ENCODE results near the gene LYPD6B.

The LYPD6B gene

GRCh38 chr2:149155196-149155969 is 116.9 kb downstream of the LYPD6B start:
- DNase-seq, result no peak
- Mint-ChIP-seq H3K4me1 (peaks cover 66% of the 10 kb centered on the region), H3K9me3 (peaks cover 8% of the 10 kb centered on the region), H3K36me3 (ENCODE audit: low read depth) (peaks cover 5% of the 10 kb centered on the region), H3K27ac (peak overlapping the region; percentile 40), H3K4me3 (no peak overlapping the region), H3K27me3 (ENCODE audit: low read depth, poor library complexity) (no peaks in the 10 kb centered on the region)
- TF ChIP-seq, protein P1, sequence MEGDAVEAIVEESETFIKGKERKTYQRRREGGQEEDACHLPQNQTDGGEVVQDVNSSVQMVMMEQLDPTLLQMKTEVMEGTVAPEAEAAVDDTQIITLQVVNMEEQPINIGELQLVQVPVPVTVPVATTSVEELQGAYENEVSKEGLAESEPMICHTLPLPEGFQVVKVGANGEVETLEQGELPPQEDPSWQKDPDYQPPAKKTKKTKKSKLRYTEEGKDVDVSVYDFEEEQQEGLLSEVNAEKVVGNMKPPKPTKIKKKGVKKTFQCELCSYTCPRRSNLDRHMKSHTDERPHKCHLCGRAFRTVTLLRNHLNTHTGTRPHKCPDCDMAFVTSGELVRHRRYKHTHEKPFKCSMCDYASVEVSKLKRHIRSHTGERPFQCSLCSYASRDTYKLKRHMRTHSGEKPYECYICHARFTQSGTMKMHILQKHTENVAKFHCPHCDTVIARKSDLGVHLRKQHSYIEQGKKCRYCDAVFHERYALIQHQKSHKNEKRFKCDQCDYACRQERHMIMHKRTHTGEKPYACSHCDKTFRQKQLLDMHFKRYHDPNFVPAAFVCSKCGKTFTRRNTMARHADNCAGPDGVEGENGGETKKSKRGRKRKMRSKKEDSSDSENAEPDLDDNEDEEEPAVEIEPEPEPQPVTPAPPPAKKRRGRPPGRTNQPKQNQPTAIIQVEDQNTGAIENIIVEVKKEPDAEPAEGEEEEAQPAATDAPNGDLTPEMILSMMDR (IDR thresholded peaks at IDR 0.05), result no peak

- Mint-ChIP-seq H3K27me3 (ENCODE audit: low read depth, poor library complexity) (no peaks in the 10 kb centered on the region), H3K27ac (peak overlapping the region; percentile 40), H3K36me3 (ENCODE audit: low read depth) (no peaks in the 10 kb centered on the region), H3K4me1 (peaks cover 68% of the 10 kb centered on the region), H3K4me3 (no peak overlapping the region), H3K9me3 (peaks cover 2% of the 10 kb centered on the region)
- TF ChIP-seq, protein P1 (IDR thresholded peaks at IDR 0.05), result no peak
- no peak for DNase-seq
Observed at GRCh38 chr2:149155988-149156387, 117.5 kb downstream of the LYPD6B start.

DNA sequence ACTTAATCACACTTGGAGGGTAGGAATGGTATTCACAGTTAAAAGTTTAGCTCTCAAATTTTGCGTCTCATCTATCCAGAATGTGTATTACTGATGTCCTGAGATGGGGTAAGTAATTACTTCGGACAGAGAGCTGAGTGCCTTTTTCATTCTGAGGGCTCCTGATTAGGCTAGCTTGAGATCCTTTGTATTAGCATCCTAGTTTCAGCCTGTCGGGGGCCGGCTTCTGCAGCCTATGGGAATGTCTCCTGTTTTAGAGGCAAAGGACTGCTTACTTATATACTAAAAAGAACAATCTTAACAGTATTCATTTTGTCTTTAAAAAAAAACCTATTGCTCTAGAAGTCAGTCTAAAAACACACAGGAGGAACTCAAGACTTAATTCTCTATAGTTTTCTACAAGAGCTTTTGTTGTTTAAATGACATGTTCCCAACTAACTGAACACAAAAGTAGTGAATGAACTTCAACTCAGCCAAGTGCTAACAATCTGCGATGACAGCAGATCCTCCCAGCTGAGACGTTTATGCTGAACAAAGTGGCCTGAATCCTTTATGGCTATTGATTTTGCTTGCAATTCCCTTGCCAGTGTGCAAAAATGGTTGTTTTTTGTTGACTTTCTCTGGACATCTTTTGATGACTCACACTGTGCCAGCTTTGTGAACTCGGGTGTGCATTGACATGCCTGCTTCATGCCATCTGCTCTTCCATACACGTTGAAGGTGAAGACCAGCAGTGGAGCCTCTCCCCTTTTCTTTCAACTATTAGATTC is 118.7 kb downstream of the LYPD6B start:
- no peak for DNase-seq
- TF ChIP-seq, protein P1 (IDR thresholded peaks at IDR 0.05), result no peak
- peak overlapping the region; percentile 55 for H3K27ac Mint-ChIP-seq
- H3K4me3 Mint-ChIP-seq, result no peak overlapping the region
- no peaks in the 10 kb centered on the region for H3K27me3 Mint-ChIP-seq (ENCODE audit: low read depth, poor library complexity)
- H3K4me1 Mint-ChIP-seq, result peaks cover 77% of the 10 kb centered on the region
- H3K9me3 Mint-ChIP-seq, result no peaks in the 10 kb centered on the region
- no peaks in the 10 kb centered on the region for H3K36me3 Mint-ChIP-seq (ENCODE audit: low read depth)

- Mint-ChIP-seq H3K27ac (no peak overlapping the region), H3K4me1 (peaks cover 94% of the 10 kb centered on the region), H3K4me3 (no peak overlapping the region), H3K9me3 (no peaks in the 10 kb centered on the region), H3K36me3 (ENCODE audit: low read depth) (no peaks in the 10 kb centered on the region), H3K27me3 (ENCODE audit: low read depth, poor library complexity) (no peaks in the 10 kb centered on the region)
- TF ChIP-seq, protein P1 (IDR thresholded peaks at IDR 0.05), result no peak
- no peak for DNase-seq
Observed at GRCh38 chr2:149158957-149159356, 120.5 kb downstream of the LYPD6B start.

DNA sequence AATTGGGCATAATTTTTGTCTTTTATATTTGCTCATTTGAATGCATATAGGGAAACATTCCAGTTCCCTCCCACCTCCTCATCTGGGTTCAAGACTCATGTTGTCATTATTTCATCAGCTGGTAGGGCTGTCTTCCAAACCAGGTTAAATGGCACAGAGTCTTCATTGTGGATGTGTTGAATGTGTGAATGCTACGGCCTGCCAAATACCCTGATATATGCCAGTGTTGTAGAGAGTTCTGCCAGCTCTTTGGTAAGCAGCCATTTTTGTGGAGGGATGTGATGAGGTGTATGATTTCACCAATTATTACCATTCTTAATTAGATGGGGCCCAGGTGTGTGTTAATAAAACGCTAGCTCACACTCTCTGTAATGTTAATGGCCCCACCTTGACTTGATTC is 121.7 kb downstream of the LYPD6B start:
- no peaks in the 10 kb centered on the region for H3K27me3 Mint-ChIP-seq (ENCODE audit: low read depth, poor library complexity)
- no peaks in the 10 kb centered on the region for H3K9me3 Mint-ChIP-seq
- no peak overlapping the region for H3K4me3 Mint-ChIP-seq
- no peak for DNase-seq
- peak overlapping the region; percentile 77 for H3K27ac Mint-ChIP-seq
- H3K36me3 Mint-ChIP-seq (ENCODE audit: low read depth), result no peaks in the 10 kb centered on the region
- TF ChIP-seq, protein P1 (IDR thresholded peaks at IDR 0.05), result no peak
- peaks cover 84% of the 10 kb centered on the region for H3K4me1 Mint-ChIP-seq
